HG03457 (cell line): Measurements from ENCODE around the gene PNMA5.
"Not testable (repeated sequence)": the region's sequence is repeated elsewhere in the genome, so short reads cannot be mapped to it uniquely, and the experiment has no call there.

Source experiments
- ATAC-seq: cut with Tn5 transposase; IDR thresholded peaks from one replicate; pipeline ENCODE4 v1.9.1; 2021; ENCODE audit warnings: moderate number of reproducible peaks; ENCODE audit not compliant: unreplicated experiment

Gene PNMA5

DNA sequence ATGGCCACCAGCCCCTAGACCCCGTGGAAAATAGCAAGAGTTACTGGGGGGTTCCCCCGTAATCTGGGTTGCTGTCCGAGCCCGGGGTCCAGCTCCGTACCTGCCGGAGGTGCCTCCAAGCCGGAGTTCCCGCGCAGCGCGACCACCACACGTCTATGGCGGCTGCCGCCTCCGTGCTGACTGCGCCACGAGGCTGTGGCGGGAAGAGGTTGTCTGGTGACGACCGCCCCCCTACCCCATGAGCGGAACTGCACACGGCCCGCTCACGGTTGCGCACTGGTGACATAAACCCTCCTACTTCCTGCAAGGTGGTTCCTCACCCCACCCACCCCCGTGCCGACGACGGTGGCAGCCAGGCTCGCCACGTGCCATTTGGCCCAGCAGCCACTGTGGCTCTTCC, at the start of gene PNMA5:
TSS of gene PNMA5 (minus strand) at position 184 of the 400 bp plus-strand sequence. CDS start 2,518 bp downstream, outside the sequence.
- ATAC-seq = no peak

DNA sequence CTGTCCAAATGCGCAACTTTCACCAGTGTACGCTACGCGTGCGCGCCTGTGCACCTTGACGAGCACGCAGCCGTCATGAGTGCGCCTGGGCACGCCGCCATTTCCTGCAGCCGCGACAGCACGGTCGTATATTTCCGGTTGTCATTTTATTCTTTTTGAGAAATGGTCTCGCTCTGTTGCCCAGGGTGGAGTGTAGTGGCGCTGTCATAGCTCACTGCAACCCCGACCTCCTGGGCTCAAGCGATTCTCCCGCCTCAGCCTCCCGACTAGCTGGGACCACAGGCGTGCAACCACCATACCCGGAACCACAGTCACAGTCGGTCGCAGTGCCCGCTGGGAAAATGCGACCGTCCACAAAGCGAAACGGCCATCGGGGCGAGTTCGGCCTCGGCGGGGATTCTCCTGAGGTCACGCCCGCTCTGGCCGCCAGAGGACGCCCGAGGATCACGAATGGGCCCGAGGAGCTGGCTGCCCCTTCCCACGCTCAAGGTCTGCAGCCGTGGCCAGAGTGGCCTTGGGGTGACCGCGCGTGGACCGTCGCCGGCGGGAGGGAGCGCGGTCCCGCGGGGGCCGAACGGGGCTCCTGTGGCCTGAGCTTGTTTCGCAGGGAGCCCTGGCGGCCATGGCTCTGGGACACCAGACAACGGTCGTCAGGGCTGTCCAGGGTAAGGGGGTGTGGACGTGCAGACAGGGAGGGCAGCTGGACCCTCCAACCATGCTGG, 38.6 kb upstream of the PNMA5 start:
- ATAC-seq = no peak

DNA sequence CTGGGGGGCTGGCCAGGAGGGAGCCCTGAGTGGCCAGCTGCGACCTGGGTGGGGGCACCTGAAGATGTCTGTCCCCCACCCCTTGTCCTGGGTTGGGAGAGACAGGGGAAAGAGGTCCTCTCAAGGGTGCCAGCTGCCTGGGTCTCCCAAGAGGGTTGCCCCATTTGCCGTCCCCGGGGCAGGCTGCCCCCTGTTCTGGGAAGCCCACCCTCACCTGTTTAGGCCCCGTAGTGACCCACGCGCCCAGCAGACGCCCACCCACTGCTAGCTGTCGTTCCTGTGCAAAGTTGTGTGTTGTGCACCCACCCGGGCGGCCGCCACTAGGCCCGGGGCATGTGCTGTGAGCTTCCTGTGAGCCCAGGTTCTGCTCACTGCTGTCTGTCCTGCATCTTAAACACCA, 36.9 kb upstream of the PNMA5 start:
- ATAC-seq = no peak

DNA sequence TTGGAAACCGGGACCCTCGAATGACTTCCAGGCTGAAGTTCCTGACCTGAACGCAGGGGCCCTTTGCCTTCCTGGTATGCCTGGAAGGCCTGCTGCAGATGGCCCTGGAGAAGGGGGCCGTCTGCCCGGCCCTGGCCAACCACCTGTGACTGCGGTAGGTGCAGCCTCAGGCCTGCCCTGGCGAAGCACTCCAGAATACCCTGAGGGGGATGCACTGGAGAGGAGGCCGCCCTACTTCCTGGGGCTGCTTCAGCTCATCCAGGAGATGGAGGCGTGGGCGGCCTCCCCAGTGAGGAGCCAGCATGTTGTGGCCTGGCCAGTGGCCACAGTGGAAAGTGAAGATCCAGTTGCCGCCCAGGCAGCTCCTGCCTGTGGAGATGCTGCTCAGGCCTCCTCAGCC, 36.0 kb upstream of the PNMA5 start:
- no peak for ATAC-seq

DNA sequence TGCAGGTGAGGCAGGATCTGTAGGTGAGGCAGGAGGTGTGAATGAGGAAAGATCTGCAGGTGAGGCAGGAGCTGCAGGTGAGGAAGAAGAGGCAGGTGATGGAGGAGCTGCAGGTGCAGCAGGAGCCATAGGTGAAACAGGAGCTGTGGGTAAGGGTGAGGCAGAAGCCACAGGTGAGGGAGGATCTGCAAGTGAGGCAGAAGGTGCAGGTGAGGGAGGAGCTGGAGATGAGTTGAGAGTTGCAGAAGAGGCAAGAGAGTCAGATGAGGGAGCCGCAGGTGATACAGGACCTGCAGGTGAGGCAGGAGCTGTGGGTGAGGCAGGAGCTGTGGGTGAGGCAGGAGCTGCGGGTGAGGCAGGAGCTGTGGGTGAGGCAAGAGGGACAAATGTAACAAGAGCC, 35.2 kb upstream of the PNMA5 start:
- no peak for ATAC-seq

DNA sequence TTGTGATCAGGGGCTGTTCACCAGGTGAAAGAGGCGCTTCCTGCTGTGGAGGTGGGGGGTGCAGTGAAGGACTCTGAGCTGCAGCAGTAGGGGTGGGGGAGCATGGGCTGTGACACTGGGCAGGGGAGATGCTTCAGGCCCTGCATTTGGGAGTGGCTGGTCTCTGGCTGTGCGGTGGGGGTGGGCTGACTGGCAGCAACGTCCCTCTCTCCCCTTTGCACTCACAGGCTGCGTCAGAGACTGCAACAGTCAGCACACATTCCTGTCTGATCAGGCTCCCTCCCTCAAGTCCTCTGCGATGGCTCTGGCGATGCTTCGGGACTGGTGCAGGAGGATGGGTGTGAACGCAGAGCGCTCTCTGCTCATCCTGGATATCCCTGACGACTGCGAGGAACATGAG, 34.6 kb upstream of the PNMA5 start:
- ATAC-seq = not testable (repeated sequence)

DNA sequence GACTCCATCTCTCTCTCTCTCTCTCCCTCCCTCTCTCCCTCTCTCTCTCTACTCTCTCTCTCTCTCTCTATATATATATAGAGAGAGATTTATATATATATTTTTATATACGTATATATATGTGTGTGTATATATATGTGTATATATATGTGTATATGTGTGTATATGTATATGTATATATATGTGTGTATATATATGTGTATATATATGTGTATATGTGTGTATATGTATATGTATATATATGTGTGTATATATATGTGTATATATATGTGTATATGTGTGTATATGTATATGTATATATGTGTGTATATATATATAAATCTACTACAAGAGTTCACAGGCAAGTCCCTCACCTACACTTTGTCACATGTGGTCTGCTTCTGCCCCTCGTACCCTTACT, 32.6 kb upstream of the PNMA5 start:
- not testable (repeated sequence) for ATAC-seq

GRCh38 chrX:153019166-153019565, 25.2 kb upstream of the PNMA5 start:
- ATAC-seq = no peak

GRCh38 chrX:153017174-153017573, 23.3 kb upstream of the PNMA5 start:
- ATAC-seq = not testable (repeated sequence)

GRCh38 chrX:153004780-153005179, 10.9 kb upstream of the PNMA5 start:
- ATAC-seq = no peak

DNA sequence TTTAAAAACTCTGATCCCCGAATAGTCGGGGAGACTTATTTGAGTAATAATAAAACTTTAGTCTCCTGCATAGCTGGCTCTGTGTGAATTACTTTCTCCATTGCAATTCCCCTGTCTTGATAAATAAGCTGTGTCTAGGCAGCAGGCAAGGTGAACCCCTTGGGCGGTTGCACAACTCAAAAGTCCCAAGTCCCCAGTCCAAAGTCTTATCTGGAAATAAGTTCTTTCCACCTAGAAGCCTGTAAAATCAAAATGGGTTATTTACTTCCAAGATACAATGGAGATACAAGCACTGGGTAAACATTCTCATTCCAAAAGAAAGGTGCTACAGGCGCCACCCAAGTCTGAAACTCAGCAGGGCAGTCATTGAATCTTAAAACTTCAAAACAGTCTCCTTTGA, 10.1 kb upstream of the PNMA5 start:
- no peak for ATAC-seq

- not testable (repeated sequence) for ATAC-seq
Measured at GRCh38 chrX:153002182-153002581, 8.3 kb upstream of the PNMA5 start.

- ATAC-seq = no peak
Measured at GRCh38 chrX:152997337-152997736, 3.4 kb upstream of the PNMA5 start.

- ATAC-seq = no peak
Measured at GRCh38 chrX:152992115-152992514, 1.8 kb downstream of the PNMA5 start.

GRCh38 chrX:152991123-152991522, 2.8 kb downstream of the PNMA5 start:
- ATAC-seq = no peak

GRCh38 chrX:152989292-152989658, 4.6 kb downstream of the PNMA5 start:
- no peak for ATAC-seq

DNA sequence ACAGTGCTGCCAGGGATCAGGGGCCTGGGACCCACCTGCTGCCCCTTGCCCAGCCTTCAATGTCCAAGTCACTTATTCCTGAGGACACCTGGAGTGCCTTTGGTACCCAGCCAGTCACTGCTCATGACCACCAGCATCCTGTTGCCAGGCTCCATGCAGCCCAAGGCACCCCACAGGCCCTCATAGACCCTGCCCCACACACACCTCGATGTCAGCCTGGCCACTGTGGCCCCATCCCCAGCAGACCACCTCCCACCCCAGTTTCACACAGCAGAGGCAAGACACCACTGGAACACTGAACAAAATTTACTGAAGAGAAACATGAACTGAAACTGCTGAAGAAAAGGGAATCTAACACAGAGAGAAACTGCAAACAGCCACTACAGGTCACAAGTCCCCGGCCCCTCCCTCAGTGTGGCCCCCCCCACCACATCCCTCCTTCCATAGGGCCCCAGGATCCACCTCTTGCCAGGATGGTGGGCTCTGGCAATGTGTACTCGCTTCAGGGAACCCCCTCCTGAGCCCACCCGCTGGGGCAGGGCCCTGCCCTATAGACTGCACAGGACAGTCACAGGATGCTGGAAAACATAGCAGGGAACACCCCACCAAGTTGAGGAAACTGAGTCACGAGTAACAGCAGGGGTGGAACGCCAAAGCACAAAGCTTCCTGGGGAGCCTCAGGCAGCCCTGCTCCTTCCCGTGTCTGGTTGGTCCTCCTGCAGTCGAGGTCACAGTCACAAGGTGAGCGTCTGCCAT, 5.2 kb downstream of the PNMA5 start:
- ATAC-seq = no peak

GRCh38 chrX:152987801-152988200, 6.1 kb downstream of the PNMA5 start:
- no peak for ATAC-seq

DNA sequence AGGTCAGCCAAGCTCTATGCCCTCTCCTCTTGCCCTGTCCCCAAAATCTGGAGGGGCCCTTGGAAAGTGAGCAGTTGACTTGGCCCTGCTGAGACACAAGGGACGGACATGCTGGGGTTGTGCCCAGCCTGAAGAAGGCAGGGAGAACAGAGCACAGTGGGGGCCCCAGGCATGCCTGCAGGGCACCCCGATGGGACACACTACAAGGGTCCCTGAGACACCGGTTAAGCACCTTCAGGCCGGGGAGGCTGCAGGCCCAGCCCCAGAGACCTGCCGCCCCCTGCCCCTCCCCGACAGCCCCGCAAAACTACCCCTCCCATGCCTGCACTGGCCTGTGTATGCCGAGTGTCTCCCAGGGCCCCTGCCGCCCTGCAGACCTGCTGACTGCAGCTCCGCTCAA, 6.8 kb downstream of the PNMA5 start:
- not testable (repeated sequence) for ATAC-seq

DNA sequence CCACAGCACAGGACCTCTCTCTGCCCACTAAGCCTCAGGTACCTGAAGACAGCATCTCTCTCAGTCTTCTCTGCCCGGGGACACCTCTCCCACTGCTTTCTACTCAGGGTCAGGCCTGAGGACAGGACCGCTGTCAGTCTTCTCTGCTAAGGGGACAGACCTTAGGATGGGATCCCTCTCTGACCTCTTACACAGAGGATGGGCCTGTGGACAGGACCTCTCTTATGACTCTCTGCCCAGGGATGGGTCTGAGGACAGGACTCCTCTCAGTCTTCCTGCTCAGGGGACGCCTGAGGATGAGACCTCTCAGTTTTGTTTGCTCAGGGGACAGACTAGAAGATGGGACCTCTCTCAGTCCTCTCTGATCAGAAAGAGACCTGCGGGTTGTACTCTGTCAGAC, 8.5 kb downstream of the PNMA5 start:
- ATAC-seq = not testable (repeated sequence)

- ATAC-seq = no peak
Measured at GRCh38 chrX:152968193-152968592, 25.7 kb downstream of the PNMA5 start.

DNA sequence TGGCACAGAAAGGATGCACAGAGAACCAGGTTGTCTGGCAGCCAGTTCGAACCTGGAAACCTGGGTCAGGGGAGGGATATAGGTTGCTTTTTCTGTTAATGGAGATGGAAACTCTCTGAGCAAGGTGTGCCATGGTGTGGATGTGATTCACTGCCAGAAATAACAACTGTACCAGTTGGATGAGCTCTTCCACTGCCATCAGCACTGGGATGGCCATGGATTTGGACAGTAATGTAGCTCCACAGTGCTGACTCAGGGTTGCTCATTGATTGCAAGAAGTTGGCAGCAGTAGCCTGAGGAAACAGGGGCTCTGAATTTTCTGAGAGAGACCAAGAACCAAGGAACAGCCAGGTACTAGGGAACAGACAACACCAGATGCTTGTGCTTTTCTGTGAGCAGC, 33.8 kb downstream of the PNMA5 start:
- no peak for ATAC-seq
